Lower leg skin (tissue), 4 donors: ENCODE measurements around the gene PRR27. TPM values are rescaled to one million over a fixed set of nuclear protein-coding genes. Genes with fewer than 3 reads are reported as not detected.

ENCODE experiments used
- DNase-seq, 2 donors: peaks; one replicate each; pipeline ENCODE4 v3.0.0-alpha.2; 2019; ENCODE audit warnings: low spot score in 2 of 2
- H3K4me3 ChIP-seq: fragments of 200-600 bp; sonication (generic); 2 replicates; pipeline ENCODE4 v1.5.1; 2017; ENCODE audit warnings: mild to moderate bottlenecking, low read depth; ENCODE audit not compliant: poor library complexity, severe bottlenecking
- POLR2A ChIP-seq, 2 donors: fragments of 450-650 bp; IDR thresholded peaks; one replicate each; pipeline ENCODE4 v1.6.1; 2016 to 2017; ENCODE audit warnings: antibody characterized with exemption in 2 of 2, mild to moderate bottlenecking in 1 of 2, moderate library complexity in 1 of 2
- WGBS, 2 donors: methylation state at CpG; one replicate each; pipeline ENCODE4 v1.1.5; 2018; 5-methylcytosine and 5-hydroxymethylcytosine counted together
- intact Hi-C: fragments of 100-400 bp; cut with DNase I; formaldehyde crosslinking; loops from one replicate; pipeline ENCODE4 v1.15.0; 2023; ENCODE audit warnings: low total_unique reads
- total RNA-seq, 4 donors: library from RNA; depleted of rRNA; stranded (reverse); fragments of >200 nt; gene quantifications; one replicate each; pipeline ENCODE4 v1.1.0, GENCODE V29; 2016
- TF ChIP-seq, protein P1 (sequence below), 3 donors: fragments of 450-650 bp; IDR thresholded peaks; one replicate each; pipeline ENCODE4 v1.5.1; 2016; ENCODE audit warnings: antibody characterized with exemption in 3 of 3, mild to moderate bottlenecking in 3 of 3, moderate library complexity in 2 of 3

The PRR27 gene
- total RNA-seq, 4 donors from 2014 or later: not detected

DNA sequence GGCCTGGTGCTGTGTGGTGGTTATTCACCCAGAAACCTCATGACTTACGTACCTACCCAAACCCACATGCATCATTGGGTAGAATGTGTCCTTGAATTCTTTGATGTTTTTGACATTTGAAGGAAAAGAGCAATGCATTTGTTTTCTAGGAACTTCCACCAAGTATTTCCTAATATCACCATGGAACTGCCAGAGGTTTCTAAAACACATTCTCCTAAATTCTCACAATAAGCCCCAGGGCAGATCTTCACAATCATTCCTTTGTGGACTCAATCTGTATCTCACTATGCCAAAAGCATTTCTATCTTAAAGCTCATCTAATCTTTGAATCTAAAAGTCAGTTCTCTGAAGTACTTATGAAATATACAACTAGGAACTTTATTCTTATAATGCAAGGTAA is 33.2 kb downstream of the PRR27 start:
- H3K4me3 ChIP-seq: no peak overlapping the region
- intact Hi-C loops: no loop called here
- no peak for TF ChIP-seq POLR2A (IDR thresholded peaks at IDR 0.05)
- TF ChIP-seq, protein P1, sequence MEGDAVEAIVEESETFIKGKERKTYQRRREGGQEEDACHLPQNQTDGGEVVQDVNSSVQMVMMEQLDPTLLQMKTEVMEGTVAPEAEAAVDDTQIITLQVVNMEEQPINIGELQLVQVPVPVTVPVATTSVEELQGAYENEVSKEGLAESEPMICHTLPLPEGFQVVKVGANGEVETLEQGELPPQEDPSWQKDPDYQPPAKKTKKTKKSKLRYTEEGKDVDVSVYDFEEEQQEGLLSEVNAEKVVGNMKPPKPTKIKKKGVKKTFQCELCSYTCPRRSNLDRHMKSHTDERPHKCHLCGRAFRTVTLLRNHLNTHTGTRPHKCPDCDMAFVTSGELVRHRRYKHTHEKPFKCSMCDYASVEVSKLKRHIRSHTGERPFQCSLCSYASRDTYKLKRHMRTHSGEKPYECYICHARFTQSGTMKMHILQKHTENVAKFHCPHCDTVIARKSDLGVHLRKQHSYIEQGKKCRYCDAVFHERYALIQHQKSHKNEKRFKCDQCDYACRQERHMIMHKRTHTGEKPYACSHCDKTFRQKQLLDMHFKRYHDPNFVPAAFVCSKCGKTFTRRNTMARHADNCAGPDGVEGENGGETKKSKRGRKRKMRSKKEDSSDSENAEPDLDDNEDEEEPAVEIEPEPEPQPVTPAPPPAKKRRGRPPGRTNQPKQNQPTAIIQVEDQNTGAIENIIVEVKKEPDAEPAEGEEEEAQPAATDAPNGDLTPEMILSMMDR (IDR thresholded peaks at IDR 0.05): no peak

DNA sequence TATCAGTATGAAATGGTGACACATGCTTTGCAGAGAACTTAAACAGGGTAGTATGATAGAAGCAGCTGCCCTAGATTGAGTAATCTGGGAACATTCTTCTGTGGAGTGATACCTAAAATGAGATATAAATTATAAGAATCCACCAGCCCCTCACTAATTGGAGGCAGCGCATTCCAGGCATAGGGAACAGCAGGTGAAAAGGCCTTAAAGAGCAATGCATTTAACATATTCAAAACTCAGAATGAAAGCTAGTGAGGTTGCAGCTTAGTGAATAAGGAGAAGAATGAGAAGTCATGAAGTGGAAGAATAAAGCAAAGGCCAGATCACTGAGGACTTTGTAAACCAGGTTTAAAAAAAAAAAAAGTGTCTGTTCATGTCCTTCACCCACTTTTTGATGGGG is 36.5 kb downstream of the PRR27 start:
- DNase-seq: no peak
- 93 to 100% methylated on average over 1 of the region's 1 CpG for WGBS, 2 donors
- H3K4me3 ChIP-seq: no peak overlapping the region
- TF ChIP-seq POLR2A (IDR thresholded peaks at IDR 0.05): no peak
- TF ChIP-seq, protein P1 (IDR thresholded peaks at IDR 0.05): no peak
- intact Hi-C loops: no loop called here

More for the DNA sequence above, 33.2 kb downstream of the PRR27 start:
- no peak for DNase-seq
- 60 to 74% methylated on average over 1 of the region's 1 CpG for WGBS, 2 donors

DNA sequence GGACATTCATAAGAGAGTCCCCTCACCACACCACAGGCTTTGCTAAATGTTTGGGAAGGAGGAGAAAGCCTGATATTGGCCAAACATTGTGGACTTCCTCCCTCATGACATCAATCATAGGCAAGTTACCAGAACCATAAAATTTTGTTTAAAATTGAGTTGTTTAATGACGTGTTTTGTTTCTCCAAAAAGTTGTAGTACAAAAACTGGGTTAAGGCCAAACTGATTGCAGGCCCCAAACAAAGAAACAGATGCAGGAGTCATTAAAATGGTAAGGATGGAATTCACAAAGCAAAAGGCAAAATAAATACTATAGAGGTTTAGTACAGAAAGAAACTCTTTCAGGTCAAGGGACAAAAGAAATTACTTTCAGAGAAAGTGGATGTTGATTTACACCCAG is 37.6 kb downstream of the PRR27 start:
- WGBS, 2 donors: 30 to 59% methylated on average over 1 of the region's 1 CpG

DNA sequence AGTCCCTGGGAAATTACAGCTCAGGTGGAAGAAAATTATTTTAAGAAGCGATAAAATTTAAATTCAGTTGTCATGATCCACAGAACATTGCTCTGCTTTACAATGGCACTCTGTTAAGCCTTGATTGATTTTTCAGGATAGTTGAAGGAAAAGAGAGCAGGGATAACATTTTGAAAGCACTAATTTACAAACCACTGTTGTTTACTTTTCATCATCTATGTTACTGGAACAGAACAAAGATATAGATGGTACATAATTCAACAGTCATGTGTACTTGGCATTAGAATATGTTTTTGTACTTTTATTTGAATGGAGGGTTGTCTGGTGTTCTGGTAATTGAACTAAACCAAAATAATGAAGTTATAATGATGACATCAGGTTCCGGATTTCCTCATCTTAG is 38.9 kb downstream of the PRR27 start:
- TF ChIP-seq, protein P1 (IDR thresholded peaks at IDR 0.05): no peak
- no peak for TF ChIP-seq POLR2A (IDR thresholded peaks at IDR 0.05)
- WGBS, 2 donors: 83 to 93% methylated on average over 2 of the region's 2 CpGs
- intact Hi-C loops: no loop called here
- no peak overlapping the region for H3K4me3 ChIP-seq
- DNase-seq: no peak

More for the DNA sequence above, 37.6 kb downstream of the PRR27 start:
- no peak overlapping the region for H3K4me3 ChIP-seq
- TF ChIP-seq POLR2A (IDR thresholded peaks at IDR 0.05): no peak
- TF ChIP-seq, protein P1 (IDR thresholded peaks at IDR 0.05): no peak
- intact Hi-C loops: no loop called here
- DNase-seq: no peak

DNA sequence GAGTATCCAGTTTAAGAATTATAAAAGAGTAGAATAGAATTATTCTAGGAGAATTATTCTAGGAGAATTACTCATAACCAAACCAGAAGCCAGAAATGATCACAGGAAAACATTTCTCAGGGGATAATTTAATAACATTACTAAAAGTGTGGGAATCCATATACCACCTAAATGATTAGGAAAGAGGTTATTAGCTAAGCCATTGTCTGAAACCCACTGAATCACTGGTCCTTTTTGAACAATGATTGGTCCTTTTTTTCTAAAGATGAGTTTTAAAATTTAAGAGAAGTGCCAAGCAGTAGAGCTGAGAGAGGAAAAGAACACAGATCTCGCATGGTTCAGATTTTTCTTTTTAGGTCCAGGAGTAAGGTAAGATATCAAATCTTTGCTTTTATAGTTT is 41.4 kb downstream of the PRR27 start, which contains the start of gene ODAM:
TSS of gene ODAM (plus strand) at position 301 of the 400 bp plus-strand sequence. CDS start 819 bp downstream, outside the sequence.
- no peak within 1 kb of the TSS for H3K4me3 ChIP-seq
- 75 to 94% methylated on average over 1 of the region's 1 CpG for WGBS, 2 donors
- TF ChIP-seq, protein P1 (IDR thresholded peaks at IDR 0.05): no peak
- no peak for TF ChIP-seq POLR2A (IDR thresholded peaks at IDR 0.05)
- DNase-seq: no peak
- intact Hi-C loops: no loop called here

DNA sequence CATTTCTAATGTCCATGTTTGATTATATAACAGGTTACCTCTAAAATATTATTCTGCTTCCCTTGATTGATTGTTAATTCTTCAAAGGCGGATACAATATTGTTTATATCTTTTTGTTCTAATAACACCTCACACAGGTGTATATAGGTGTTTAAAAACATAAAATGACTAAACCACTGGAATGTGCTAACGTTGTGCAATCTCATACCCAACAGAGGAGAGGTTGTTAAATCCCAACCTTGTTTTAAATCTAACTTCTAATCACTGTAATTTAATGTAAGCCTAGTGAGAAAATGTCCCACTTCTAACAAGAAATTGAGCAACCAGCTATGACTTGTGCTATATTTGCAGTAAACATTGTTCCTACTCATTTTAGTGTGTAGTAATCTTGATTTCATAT is 42.8 kb downstream of the PRR27 start:
- no peak overlapping the region for H3K4me3 ChIP-seq
- intact Hi-C loops: no loop called here
- WGBS, 2 donors: 71 to 72% methylated on average over 2 of the region's 2 CpGs
- TF ChIP-seq POLR2A (IDR thresholded peaks at IDR 0.05): no peak
- TF ChIP-seq, protein P1 (IDR thresholded peaks at IDR 0.05): no peak
- no peak for DNase-seq
